IPS DF 4.7 (cell line): ENCODE results near the gene ST3GAL5.

ENCODE experiments used
- DNase-seq: peaks from one replicate; pipeline ENCODE4 v3.0.0-alpha.2; 2013; ENCODE audit warnings: low spot score; ENCODE audit errors: extremely low read depth

Gene ST3GAL5

DNA sequence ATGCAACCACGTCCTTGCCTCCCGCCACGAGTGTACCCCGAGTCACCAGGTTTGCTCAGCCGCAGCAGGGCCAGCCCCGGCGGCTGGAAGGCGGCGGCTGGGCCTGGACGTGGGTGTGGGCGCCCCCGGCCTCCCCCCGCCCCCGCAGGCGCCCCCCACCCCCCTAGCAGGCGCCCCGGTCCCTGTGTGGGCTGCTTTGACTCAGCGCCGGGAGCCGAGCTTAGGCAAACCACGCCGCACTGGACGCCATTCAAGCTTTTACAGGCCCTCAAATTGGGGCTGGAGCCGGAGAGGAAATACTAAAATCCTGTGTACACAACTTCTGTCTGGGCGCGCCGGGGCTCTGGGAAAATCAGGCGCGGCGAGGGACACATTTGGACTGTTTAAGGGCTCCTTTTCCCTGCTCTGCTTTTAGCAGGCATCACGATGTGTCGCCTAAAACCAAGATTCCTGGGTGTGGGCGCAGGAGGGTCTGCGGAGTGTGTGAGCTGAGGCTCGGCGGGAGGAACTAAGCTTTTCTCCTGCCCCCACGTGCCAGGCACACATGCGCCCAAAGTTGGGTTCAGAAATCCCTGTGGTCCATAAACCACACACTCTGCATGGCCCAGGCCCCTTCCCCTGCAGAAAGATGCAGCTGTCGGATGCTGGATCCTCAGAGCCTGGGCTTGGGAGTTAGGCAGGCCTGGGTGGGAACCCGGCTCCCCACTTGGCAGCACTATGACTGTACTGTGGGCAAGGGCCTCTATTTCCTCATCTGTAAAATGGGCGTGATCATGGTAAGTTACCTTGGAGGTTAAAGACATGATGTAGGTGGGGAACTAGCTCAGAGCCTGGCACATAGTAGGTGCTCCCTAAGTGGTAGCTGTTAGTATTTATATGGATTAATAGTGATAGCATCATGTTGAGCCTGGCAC lies 77.4 kb downstream of the ST3GAL5 start:
- no peak for DNase-seq

DNA sequence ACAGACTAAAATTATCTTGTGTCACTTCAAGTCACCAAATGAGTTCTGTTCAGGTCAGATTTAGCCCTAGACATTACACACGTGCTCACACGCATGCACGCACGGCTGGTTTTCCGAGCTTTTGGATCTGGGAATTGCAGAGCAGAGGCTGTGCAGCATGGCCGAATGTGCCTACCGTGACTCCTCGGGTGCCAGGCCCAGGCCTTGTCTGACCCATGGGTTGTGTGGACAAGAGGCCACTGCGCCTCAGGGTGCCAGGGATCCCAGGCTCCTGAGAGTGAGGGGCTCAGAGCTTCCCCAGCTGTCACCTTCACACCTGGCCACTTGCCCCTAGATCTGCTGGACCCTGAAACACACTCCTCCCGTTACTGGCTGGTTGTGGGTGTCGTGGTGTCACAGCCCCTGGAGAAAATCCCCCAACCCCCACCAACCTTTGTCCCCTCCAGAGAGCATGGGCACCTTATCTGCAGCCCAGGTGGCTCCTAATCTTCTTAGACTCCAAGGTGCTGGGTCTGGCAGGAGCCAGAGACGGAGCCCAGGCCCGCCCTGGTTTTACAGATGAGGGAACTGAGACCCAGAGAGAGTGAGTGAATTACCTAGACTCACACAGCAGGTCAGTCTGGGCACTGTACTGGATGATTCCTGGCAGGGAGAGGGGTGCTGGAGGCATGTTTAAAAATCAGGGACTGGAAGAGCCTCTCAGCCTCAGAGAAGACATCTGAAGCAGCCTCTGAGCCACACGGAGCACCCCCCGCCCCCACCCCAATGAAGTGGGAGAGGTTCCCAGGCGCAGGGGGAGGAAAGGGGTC lies 78.2 kb downstream of the ST3GAL5 start:
- DNase-seq = no peak

DNA sequence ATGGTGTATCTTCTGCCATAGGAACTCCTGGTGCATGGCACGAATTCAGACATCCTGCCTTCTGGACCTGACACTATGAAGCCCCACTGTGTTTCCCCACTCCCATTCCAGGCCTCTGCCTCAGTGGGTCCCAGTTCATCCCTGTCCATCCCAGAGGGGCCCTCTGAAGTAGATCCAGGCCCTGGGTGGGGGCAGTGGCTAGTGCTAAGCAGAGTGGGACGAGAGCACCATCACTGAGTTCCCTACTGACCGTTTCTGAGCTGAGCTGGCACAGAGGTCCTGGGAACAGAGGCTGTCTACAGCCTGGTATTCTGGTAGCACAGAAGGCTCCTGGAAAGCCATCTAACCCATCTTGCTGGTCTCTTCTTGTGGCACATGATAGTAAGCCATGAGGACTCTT lies 81.0 kb downstream of the ST3GAL5 start:
- no peak for DNase-seq

DNA sequence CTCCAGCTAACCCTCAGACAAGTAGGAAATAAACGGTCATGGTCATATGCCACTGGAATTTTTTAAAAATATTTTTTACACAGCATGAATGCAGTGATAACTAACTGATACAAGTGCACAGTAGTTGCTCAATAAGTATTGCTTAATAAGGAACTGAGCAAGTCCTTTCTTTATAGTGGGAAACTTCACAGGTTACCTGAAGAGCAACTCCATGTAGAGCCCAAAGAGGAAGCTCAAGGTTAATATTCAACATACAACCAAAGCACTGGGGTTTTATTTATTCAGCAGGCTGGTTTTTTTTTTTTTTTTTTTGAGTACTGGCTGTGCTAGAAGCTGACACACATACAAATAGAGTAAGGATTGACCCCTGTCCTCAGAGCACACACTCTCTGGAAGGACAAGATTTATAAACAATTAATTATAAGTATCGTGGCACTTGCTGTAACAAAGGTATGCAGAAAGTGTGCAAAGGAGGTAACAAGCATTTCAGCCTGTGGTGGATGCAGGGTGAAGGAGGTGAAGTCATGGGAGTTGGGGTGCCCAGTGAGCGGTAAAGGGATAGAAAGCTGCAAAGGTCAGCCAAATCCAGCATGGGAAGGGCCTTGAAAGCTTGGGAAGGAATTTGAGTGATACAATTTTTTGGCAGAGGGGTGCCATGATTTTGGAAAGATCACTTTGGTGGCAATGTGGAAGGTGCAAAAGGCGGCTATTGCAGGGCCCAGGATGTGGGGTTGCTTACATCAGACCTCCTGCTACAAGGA lies 82.3 kb downstream of the ST3GAL5 start:
- no peak for DNase-seq

DNA sequence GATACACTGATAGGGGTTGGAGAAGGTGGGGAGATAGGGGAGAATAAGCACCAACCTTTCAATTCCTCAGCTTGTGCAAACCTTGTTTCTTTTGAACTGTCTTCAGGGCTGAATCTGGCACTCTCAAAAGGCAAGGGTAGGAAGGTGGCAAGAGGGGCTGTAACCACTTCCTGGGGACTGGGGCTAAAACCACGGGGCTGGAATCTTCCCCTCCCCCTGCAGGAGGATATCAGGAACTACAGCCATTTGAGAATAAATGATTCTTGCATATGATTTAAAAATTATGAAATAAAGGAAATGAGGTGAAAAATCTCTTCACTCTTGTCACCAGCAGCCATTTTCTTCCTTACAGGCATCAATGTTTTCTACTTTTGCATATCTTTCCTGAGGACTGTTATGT lies 84.2 kb downstream of the ST3GAL5 start:
- no peak for DNase-seq

DNA sequence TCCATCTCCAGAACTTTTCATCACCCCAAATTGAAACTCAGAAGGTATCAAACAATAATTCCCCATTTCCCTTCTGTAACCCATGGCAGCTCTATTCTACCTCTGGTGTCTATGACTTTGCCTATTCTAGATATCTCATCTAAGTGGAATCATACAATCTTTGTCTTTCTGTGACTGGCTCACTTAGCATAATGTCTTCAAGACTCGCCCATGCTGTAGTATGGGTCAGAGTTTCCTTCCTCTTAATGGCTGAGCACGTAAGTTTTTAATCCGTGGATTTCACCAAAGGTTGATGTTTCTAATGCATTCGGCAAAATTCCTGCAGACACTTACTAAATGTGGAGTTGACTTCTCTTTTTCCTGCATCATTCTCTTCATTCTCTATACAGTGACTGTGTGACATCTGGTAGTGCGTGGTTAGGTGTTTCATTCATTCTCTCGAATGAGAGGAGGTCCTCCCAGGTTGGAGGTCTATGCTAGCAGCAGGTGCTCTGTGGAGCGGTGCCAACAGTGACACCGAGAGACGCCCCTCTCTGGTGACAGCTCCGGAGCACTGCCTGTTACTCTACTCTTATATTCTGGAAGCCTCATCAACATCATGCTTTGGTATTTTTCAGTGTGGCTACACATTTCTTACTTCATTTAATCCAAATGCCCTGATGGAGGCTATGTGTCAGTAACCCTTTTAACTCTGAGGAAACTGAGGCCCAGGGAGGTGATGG lies 84.9 kb downstream of the ST3GAL5 start:
- no peak for DNase-seq

DNA sequence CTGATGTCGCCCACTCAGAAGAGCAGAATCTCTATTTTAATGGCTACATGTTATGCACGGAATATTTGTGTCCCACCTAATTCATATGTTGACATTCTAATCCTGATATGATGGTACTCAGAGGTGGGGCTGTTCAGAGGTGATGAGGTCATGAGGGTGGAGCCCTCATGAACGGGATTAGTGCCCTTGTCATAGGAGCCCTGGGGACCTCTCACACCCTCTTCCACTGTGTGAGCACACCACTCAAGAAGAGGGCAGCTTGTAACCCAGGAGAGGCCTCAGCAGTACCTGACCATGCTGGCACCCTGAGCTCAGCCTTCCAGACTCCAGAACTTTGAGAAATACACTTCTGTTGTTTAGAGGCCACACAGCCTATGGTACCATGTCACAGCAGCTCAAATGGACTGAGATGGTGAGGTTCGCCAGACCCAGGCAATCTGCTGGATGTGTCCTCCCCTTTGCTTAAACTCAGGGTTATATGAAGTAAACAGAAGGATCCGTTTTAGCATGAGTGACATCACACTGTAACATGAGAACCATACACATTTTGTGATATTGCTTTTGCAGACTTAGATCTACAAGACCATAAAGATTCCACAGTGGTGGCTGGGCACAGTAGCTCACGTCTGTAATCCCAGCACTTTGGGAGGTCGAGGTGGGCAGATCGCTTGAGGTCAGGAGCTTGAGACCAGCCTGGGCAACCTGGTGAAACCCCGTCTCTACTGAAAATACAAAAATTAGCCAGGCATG lies 86.3 kb downstream of the ST3GAL5 start:
- no peak for DNase-seq

DNA sequence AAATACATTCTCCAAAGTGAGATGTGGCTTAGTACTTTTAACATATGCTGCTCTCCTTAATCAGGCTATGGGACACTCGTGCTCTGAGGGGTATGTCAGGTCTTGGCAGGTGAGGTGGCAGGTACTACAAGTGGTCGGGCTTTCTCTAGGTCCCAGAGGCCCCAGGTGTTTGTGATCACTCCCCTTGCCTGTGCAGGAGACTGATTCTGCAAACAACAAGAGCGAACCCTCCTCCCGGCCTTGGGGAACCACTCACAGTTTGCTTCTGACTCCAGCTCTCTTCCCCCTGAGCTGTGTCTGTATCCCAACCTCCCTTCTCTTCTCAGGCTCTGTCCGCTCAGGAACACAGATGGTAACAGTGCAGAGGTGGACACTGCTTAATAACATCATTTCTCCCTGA lies 86.9 kb downstream of the ST3GAL5 start:
- DNase-seq = no peak

DNA sequence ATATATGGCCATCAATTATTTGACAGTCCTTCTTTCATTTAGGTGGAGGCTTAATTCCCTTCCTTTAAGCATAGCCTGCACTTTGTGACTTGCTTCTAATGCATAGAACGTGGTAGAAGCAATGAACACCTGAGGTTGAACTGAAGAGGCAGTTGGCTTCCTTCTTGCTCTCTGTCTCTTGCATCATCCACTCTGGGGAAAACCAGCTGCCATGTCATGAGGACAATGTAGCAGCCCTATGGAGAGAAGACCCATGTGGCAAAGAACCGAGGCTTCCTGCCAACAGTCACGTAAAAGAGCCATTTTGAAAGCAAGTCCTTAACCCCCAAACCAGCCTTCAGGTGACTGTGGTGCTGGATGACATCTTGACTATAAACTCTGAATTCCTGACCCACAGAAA lies 88.2 kb downstream of the ST3GAL5 start:
- DNase-seq = no peak

DNA sequence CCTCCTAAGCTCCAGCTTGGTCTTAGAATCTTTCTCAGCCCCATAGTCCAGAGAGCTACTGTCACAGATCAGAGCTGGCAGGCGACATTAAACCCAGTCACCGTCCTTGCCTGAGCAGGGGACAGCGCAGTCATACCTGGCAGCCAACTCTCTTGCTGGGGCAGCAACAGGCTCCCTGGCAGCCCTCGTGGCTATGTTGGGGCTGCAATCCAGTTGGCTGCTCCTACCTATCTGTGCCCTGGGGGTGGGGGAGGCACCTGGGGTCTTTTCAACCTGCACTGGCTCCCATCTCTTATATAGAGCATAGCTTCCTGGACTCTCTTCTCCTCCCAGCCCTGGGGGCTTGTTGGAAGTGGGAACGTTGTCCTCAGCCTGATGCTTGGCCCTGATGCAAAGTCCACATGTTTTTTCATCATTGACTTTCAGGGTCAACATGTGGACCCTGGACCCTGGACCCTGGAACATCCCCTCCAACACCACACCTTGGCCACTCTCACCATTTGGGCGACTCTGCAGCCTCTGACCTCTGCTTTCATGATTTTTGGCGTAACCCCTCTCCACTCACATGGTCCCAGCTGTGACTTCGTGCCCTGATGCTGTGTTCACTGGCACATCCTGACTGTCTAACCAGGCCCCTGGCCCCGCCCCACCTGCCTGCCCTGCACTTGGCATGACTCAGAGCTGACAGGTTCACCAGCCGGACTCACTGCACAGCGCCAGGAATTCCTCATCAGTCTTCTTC lies 89.4 kb downstream of the ST3GAL5 start:
- DNase-seq = no peak

DNA sequence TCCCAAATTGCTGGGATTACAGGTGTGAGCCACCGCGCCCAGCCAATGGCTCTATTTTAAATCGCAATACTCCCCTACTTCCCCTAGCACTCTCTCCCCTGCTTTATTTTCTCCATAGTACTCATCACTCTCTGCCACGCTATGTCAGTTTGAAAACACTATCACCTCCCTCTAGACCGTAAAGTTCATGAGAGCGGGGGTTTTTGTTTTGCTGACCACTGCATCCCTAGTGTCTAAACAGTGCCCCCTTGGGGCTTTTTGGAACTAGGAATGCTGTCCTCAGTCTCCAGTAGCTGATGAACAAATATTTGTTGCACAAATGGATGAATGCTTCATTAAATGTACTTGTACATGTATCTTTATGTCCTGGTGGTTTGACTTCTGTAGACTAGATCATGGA lies 90.9 kb downstream of the ST3GAL5 start:
- no peak for DNase-seq

DNA sequence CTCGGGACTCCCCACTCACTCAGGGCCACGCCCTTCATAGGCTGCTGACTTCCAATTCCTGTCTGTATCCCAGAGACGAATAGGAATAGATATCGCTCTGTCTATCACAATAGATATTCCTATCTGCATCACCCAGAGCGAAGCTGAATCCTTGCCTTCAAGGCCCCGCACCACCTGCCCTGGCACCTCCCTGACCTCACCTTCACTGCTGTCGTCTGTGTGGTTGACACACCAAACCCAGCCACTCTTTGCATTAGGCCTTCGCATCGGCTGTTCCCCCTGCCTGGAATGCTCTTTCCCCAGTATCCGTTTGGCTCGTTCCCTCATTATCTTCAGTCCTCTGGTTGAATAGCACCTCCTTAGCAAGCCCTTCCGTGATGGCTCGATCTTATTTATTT lies 91.5 kb downstream of the ST3GAL5 start:
- no peak for DNase-seq

DNA sequence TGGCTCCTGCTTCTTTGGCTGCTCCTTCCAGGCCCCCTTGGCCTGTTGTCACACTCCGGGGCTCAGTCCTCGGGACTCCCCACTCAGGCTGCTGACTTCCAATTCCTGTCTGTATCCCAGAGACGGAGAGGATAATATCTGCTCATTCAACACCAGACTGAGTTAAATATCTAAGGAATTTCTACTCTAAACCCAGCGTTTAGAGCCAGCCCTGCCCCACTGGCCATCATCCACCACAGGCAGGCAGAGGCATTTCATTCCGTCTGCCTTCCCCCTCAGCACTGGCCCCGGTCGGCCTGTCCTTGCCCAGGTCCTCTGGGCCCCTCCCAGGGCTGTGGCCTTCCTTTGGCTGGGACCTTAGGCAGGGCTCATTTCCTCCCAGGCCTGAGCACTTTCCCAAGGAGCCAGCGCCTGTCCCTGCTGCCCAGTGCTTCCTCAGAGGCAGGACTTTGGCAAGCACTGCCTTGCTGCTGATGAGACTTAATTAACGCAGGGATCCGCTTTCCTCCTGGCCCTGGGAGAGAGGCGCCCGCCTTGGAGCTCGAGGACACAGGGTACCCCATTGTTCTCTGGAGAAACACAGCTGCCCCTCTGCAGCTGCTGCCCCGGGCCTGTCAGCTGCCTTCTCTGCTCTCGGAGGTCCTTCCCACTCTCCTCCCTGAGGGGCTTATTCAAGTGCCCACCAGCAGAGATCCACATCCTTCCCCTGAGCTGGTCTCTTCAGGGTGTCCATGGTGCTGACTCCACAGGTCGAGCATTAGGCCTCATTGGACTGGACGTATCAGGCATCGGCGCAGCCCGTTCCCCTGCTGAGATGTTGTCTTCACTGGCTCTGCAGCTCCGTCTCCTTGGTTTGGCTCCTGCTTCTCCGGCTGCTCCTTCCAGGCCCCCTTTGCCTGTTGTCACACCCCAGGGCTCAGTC lies 92.2 kb downstream of the ST3GAL5 start:
- no peak for DNase-seq

DNA sequence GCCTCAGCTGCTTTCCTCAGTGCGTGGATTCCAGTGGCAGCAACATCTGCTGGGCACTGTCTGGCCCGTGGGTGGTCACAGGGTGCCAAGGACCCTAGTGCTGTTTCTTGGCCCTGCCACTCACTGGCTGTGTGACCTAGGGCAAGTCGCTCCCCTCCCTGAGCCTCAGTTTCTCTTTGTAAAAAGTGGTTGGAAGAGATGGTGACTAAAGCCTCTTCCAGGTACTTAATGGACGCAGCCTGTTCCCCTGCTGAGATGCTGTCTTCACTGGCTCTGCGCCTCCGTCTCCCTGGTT lies 92.8 kb downstream of the ST3GAL5 start:
- no peak for DNase-seq

DNA sequence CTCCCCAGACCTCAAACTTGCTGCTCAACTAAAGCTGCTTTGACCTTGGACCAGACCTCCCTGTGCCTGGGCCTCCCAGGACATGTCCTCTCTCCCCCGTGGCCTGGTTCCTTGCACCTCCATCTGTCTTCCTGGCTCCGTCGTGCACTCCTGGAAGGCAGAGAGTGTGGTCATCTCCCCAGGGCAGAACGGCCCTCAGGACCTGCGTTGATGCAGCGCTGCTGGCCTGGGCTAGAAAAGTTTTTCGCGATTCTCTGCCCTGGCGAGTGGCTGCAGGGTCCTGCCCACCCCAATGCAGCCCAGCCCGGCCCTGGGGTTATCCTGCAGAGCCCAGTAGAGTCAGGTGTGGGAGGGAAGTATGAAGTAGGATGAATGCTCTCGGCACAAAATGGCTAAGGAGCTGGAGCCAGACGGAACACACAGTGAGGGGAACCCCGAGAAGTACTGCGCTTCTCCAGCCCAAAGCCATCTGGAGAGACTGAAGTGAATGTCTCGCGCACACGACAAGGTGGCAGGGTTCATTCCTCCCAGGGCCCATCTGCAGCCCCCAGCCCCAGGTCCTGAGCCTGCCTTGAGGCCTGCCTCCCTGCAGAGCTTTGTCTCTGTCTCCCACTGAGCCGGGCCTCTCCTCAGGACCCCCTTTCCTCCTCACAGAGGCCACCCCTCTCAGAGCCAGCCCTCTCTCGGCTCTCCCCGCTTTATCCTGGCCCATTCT lies 93.3 kb downstream of the ST3GAL5 start:
- no peak for DNase-seq

DNA sequence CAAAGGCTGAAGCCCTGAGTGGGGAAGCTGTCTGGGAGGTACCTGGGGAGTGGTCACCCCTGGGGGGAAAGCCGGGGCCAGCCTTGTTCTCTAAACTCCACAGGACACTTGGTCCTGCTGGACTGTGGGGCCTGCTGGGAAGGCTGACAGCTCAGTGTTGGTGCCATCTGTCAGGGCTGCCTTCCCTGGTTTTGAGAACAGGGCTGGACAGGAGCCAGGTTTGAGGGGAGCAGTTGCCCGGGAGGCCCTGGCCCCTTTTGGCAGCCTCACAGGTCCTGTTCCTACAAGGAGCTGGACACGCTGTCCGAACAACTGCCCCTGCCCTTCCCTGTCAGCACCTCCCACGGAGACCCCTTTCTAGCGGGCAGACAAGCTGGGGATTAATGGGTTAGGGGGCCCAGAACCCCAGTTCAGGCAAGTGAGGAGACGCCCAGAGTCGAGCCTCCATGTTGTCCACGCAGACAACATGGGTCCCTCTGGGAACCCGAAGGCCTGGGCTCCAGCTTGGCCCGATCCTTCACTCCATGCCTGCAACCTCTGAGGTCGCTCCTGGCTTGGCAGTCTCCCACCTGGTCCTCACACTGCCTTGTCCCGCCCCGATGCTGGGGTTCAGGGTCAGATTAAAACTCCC lies 94.2 kb downstream of the ST3GAL5 start:
- no peak for DNase-seq

DNA sequence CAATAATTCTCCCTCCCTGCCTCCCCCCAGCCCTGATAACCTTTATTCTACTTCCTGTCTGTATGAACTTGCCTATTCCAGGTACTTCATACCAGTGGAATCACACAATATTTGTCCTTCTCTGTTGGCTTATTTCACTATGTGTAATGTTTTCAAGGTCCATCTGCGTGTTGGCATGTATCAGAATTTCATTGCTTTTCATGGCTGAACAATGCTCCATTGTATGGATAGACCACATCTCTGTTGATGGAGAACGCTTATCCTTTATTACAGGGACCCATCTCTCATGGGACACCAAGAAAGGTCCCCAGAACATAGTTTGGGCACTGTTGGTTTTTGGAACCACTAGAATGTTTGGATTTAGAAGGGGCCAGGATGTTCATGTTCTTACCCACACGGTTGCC lies 94.8 kb downstream of the ST3GAL5 start:
- DNase-seq = no peak

DNA sequence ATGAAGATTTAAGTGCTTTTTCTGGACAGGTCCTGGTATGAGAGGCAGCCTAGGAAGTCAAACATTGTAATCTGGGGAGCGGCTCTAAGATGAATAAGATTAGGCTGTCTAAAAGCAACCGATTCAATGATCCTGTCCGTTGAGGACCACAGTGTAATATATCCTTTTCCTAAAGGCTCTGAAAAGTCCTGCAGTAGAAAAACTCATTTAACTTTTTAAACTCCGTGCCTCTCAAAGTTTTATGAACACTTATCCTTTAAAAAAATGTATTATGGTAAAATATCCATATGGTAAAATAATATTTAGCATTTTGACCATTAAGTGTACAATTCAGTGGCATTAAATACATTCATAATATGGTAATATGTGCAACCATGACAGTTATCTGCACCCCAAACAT lies 95.2 kb downstream of the ST3GAL5 start:
- DNase-seq = no peak
